ENCODE data around the gene GTF2H2C_2.
"Not testable (repeated sequence)": the region's sequence is repeated elsewhere in the genome, so short reads cannot be mapped to it uniquely, and the experiment has no call there.

GTF2H2C_2 gene

GRCh38 chr5:70459188-70459587 is 44.0 kb downstream of the GTF2H2C_2 start:
- not testable (repeated sequence) for H3K4me3 Mint-ChIP-seq; H3K4me1 Mint-ChIP-seq; H3K36me3 Mint-ChIP-seq; H3K4me3 ChIP-seq (ENCODE audit: low read depth, low read length); H3K27ac Mint-ChIP-seq; H3K36me3 ChIP-seq (ENCODE audit: control insufficient read depth, insufficient read depth, low read length); H3K4me1 ChIP-seq (ENCODE audit: control insufficient read depth, insufficient read depth, low read length, poor library complexity, severe bottlenecking); H3K9me3 ChIP-seq (ENCODE audit: control insufficient read depth in 2 of 2, low read length in 2 of 2); H3K27me3 ChIP-seq (ENCODE audit: control insufficient read depth, insufficient read depth, low read length); H3K27ac ChIP-seq (ENCODE audit: insufficient read depth, low read length, poor library complexity, severe bottlenecking); H3K27me3 Mint-ChIP-seq; ATAC-seq (ENCODE audit: low read depth in 2 of 2); DNase-seq; H3K9me3 Mint-ChIP-seq

DNA sequence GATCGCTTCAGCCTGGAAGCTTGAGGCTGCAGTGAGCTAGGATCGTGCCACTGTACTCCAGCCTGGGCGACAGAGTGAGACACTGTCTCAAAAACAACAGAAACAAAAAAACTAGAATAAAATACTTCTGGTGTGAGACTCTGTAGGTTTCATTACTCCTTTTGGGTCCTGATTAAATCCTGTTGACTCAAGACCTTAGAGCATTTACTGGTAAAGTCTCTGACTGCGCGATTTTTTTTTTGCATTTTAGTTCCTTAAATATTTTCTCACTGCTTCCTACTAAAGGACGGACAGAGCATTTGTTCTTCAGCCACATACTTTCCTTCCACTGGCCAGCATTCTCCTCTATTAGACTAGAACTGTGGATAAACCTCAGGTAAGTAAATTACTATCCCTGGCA is 46.8 kb downstream of the GTF2H2C_2 start:
- not testable (repeated sequence) for H3K4me3 Mint-ChIP-seq; H3K27me3 Mint-ChIP-seq; H3K27ac ChIP-seq (ENCODE audit: insufficient read depth, low read length, poor library complexity, severe bottlenecking); DNase-seq; H3K9me3 Mint-ChIP-seq; H3K27me3 ChIP-seq (ENCODE audit: control insufficient read depth, insufficient read depth, low read length); H3K36me3 Mint-ChIP-seq; H3K4me1 ChIP-seq (ENCODE audit: control insufficient read depth, insufficient read depth, low read length, poor library complexity, severe bottlenecking); H3K4me3 ChIP-seq (ENCODE audit: low read depth, low read length); H3K9me3 ChIP-seq (ENCODE audit: control insufficient read depth in 2 of 2, low read length in 2 of 2); H3K36me3 ChIP-seq (ENCODE audit: control insufficient read depth, insufficient read depth, low read length); H3K27ac Mint-ChIP-seq; ATAC-seq (ENCODE audit: low read depth in 2 of 2); H3K4me1 Mint-ChIP-seq

- not testable (repeated sequence) for H3K4me1 ChIP-seq (ENCODE audit: control insufficient read depth, insufficient read depth, low read length, poor library complexity, severe bottlenecking); H3K4me1 Mint-ChIP-seq; H3K27me3 ChIP-seq (ENCODE audit: control insufficient read depth, insufficient read depth, low read length); H3K9me3 ChIP-seq (ENCODE audit: control insufficient read depth in 2 of 2, low read length in 2 of 2); H3K27me3 Mint-ChIP-seq; H3K36me3 ChIP-seq (ENCODE audit: control insufficient read depth, insufficient read depth, low read length); H3K27ac ChIP-seq (ENCODE audit: insufficient read depth, low read length, poor library complexity, severe bottlenecking); H3K4me3 Mint-ChIP-seq; ATAC-seq (ENCODE audit: low read depth in 2 of 2); H3K27ac Mint-ChIP-seq; DNase-seq; H3K36me3 Mint-ChIP-seq; H3K4me3 ChIP-seq (ENCODE audit: low read depth, low read length); H3K9me3 Mint-ChIP-seq
Observed at GRCh38 chr5:70464019-70464637, 49.0 kb downstream of the GTF2H2C_2 start.

DNA sequence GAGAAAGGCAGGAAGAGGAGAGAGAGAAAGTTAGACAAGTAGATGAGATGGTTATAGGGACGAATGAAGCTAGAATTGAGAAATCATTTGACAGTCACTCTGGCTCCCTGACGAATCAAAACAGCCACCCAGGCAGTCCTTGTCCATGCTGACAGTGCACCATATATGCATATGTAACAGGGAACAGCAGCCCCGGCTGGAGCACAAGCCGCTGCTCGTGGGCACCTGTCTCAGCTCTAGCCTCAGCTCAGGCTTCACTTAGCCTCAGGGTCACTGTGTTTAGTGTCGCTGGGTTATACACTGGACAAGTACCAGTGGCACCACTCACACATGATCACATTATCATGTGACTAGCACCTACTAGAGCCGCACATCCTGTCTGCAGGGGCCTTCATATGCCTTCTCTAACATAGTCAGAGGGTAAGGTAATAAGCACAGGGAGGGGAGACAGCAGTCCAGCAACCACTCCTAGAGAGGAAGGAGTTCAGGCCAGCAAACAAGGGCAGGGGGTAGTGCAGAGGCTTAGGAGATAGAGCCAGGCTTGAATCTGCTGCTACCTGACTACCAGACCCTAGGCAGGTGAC is 54.9 kb downstream of the GTF2H2C_2 start:
- H3K36me3 Mint-ChIP-seq; H3K4me1 ChIP-seq (ENCODE audit: control insufficient read depth, insufficient read depth, low read length, poor library complexity, severe bottlenecking); H3K9me3 Mint-ChIP-seq; DNase-seq; H3K9me3 ChIP-seq (ENCODE audit: control insufficient read depth in 2 of 2, low read length in 2 of 2); H3K27me3 ChIP-seq (ENCODE audit: control insufficient read depth, insufficient read depth, low read length); H3K4me3 Mint-ChIP-seq; H3K27ac Mint-ChIP-seq; H3K27me3 Mint-ChIP-seq; H3K4me1 Mint-ChIP-seq; H3K4me3 ChIP-seq (ENCODE audit: low read depth, low read length); H3K27ac ChIP-seq (ENCODE audit: insufficient read depth, low read length, poor library complexity, severe bottlenecking); ATAC-seq (ENCODE audit: low read depth in 2 of 2); H3K36me3 ChIP-seq (ENCODE audit: control insufficient read depth, insufficient read depth, low read length): not testable (repeated sequence)
